Stimulated activated CD4-positive, alpha-beta T cell treated with anti-CD3 and anti-CD28 coated beads, Interleukin-2, amount 100 ng/mL, for 48 hours (primary cell): ENCODE results near the gene ECPAS.
"Not testable (repeated sequence)": the region's sequence is repeated elsewhere in the genome, so short reads cannot be mapped to it uniquely, and the experiment has no call there.

Experiments used
- DNase-seq, 2 donors: peaks; one replicate each; pipeline ENCODE4 v3.0.0-alpha.2; 2020

ECPAS gene, protein sequence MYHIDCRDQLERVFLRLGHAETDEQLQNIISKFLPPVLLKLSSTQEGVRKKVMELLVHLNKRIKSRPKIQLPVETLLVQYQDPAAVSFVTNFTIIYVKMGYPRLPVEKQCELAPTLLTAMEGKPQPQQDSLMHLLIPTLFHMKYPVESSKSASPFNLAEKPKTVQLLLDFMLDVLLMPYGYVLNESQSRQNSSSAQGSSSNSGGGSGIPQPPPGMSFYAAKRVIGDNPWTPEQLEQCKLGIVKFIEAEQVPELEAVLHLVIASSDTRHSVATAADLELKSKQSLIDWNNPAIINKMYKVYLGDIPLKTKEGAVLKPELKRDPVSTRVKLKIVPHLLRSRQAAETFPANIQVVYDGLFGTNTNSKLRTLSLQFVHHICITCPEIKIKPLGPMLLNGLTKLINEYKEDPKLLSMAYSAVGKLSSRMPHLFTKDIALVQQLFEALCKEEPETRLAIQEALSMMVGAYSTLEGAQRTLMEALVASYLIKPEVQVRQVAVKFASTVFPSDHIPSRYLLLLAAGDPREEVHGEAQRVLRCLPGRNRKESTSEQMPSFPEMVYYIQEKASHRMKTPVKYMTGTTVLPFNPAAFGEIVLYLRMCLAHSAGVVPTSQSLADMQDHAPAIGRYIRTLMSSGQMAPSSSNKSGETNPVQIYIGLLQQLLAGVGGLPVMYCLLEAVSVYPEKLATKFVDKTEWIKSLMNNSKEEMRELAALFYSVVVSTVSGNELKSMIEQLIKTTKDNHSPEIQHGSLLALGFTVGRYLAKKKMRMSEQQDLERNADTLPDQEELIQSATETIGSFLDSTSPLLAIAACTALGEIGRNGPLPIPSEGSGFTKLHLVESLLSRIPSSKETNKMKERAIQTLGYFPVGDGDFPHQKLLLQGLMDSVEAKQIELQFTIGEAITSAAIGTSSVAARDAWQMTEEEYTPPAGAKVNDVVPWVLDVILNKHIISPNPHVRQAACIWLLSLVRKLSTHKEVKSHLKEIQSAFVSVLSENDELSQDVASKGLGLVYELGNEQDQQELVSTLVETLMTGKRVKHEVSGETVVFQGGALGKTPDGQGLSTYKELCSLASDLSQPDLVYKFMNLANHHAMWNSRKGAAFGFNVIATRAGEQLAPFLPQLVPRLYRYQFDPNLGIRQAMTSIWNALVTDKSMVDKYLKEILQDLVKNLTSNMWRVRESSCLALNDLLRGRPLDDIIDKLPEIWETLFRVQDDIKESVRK (N-terminal part only)

DNA sequence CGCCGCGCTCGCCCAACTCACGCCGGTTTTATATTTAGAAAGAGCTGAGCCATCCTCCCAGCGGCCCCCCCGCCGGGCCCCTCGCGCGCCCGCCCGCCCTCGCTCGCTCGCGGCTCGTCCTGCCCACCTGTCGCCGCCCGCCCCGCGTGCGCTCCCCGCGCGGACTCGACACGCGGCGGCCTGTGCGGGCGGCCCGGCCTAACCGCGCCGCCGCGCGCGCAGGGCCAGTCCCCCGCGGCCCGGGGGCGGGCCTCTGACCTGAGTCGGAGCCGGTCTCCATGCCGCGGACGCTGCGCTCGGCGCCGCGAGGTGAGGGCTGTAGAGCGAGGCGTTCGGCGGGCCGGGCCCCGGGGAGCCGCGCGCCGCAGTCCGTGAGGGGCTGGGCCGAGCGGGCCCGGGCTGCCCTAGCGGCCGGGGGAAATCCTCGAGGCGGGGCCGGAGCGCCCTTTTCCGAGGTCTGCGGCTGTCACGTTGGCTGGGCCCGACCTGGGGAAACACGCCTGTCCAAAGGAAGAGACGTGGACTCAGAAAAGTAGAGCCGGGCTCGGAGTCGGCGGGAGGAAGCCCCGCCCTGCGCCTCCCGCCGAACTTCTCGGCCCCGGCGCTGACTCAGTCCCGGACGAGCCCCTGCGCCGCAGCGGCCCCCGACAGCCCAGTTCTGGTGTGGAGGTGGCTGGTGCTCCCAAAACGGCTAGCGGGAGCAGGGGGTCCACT, at the start of gene ECPAS:
Gene ECPAS (minus strand): TSS at position 526 of the 714 bp plus-strand sequence. CDS start 11,465 bp downstream, outside the sequence.
- DNase-seq, result peak; percentile 55 to 63

DNA sequence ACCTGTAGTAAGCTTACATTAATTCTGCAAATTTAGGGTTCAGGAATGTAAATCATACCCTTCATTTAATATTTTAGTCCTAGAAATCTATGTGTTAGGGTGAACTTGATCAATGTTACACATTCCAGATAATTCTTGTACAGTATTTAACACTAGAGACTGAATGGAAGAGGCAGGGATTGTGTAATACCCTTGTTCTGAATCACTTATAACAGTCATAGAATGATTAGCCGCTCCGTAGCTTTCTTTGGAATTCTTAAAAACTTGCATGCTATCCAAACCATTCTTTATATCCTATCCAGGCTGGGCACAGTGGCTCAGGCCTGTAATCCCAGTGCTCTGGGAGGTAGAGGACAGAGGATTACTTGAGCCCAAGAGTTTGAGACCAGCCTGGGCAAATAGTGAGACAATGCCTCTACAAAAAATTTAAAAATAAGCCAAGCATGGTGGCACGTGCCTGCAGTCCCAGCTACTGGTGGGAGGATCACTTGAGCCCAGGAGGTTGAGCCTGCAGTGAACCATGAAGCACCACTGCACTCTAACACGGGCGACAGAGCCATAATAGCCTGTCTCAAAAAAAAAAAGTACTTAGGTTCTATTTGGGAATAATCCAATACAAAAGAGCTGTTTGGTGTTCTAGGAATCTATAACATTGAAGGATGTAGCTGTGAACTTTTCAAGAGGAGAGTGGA, 49.1 kb upstream of the ECPAS start:
- DNase-seq, result no peak

DNA sequence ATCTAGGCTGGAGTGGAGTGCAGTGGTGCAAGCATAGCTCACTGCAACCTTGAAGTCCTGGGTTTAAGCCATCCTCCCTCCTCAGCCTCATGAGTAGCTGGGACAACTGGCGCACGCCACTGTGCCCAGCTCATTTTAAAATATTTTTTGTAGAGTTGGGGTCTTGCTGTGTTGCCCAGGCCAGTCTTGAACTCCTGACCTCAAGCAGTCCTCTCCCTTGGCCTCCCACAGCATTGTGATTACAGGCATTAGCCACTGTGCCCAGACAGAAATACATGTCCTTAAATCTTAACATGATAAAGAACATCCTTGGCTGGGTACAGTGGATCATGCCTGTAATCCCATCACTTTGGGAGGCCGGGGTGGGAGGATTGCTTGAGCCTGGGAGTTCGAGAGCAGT, 47.5 kb upstream of the ECPAS start:
- DNase-seq, result no peak

DNA sequence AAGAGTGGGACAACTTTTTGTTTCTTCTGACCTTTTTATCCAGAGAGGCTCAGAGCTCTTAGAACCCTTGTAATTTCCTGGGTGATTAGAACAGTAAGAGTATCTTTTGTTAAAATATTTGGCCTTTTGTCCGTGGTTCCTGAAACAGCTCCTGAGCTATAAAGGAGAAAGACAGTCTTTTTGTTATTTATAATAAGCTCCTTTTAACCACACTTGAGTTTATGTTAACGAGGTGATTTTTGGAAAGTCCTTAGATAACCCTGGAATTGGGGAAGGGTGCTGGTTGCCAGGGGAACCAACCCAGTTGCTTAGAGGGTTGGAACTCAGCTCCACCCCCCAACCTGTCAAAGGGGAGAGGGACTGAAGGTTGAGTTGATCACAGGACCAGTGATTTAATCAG, 45.6 kb upstream of the ECPAS start:
- DNase-seq, result no peak

DNA sequence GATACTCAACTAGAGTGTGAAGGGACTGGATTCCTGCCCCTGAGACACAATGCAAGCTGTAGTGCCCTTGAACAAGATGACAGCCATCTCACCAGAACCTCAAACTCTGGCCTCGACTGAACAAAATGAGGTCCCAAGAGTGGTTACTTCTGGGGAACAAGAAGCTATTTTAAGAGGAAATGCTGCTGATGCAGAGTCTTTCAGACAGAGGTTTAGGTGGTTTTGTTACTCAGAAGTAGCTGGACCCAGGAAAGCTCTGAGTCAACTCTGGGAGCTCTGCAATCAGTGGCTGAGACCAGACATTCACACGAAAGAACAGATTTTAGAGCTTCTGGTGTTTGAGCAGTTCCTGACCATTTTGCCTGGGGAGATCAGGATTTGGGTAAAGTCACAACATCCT, 43.2 kb upstream of the ECPAS start:
- DNase-seq, result no peak

DNA sequence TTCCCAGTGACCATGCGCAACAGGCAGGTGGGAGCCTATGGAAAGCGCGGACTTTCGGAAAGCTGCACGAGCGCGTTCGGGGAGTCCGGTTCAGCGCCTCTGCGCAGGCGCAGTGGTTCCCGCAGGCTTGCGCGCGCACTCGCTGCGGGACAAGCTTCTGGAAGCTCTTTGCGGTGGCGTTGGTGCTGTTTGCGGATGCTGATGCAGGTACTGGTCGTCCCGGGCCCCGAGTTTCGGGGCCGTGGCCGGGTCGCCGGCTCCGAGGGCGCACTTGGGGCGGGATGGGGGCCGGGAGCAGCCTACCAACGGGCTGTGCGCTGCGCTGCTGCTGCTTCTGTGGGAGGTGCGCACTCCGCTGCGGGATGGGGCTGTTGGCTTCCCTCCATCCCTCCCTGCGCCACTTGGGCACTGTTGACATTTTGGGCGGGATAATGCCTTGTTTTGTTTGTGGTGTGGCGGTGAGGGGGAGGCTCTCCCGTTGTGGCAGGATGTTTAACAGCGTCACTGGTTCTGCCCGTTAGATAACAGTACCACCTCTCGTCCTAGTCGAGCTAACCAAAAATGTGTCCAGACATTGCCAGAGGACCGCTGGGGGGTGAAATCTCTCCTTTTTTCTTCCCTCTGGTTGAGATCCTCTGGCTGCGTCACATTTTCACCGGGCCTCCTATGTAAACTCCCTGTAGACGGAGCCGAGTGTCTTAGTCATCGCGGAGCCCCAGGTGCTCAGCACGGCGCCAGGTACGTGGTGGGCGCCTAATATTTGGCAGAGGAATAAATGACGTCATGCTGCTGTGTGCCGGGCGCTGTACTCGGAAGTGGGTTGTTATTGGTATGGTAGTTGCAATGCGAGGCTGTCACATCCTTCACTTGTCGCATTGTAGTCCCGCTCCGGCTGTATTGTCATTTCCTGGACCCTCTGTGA, 41.1 kb upstream of the ECPAS start, which contains the start of gene ZNF483:
Gene ZNF483 (plus strand): TSS at position 124 of the 922 bp plus-strand sequence. CDS start 2,217 bp downstream, outside the sequence.
- peak; percentile 55 to 71 for DNase-seq

DNA sequence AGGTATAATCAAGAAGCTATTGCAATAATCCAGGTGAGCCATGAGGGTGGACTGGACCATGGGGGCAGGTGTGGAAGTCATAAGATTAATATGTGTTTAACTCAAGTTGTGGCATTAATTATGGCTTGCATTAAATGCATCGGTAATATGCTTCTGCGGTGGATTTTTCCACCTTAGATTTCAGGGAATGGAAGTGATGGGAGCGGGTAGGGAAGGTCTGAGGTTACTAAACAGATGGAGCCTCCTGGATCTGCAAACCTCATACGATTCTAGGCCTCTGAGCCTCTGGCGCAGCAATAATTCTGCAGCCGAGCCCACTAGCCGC, 40.5 kb upstream of the ECPAS start:
- DNase-seq, result no peak

DNA sequence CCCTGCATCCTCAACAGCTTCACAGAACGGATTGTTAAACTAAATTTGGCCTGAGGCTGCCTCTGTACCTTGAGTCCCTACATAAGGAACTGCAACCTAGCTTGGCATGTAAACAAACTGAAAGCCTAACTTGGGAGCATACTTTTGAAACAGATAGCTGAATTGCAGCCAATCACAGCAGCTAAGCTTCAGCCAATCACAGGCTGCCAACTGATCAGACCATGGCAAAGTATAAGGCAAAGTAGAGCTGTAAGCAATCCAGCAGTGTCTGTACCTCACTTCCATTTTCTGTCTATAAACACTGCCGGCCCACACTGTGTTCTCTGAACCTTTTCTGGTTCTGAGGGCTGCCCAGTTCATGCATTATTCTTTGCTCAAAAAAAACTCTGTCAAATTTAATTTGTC, 31.9 kb upstream of the ECPAS start:
- DNase-seq, result no peak

DNA sequence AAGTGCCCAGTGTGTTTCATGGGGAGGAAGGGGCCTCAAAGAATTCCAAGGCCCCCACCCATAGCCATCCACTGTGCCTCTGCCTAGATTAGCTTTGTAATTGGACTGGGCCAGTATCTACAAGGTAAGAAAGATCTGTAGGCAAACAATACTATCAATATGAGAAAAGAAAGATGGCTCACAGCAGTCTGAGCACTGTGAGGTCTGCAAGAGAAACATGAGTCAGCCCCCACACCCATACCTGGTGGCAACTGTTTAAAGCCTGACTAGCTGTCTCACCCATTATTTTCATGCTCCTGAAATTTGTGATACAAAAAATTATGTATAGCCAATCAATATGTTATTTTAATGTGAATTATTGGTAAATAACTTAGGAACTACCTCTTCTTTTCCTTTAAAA, 30.8 kb upstream of the ECPAS start:
- no peak for DNase-seq

DNA sequence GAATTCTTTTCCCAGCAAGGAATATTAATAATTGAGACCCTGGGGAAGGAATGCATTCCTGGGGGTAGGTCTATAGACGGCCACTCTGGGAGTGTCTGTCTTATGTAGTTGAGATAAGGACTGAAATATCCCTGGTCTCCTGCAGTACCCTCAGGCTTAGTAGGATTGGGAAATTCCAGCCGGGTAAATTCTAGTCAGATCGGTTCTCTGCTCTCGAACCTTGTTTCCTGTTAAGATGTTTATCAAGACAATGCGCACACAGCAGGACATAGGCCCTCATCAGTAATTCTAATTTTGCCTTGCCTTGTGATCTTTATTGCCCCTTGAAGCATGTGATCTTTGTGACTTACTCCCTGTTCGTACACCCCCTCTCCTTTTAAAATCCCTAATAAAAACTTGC, 27.4 kb upstream of the ECPAS start:
- DNase-seq, result not testable (repeated sequence)

DNA sequence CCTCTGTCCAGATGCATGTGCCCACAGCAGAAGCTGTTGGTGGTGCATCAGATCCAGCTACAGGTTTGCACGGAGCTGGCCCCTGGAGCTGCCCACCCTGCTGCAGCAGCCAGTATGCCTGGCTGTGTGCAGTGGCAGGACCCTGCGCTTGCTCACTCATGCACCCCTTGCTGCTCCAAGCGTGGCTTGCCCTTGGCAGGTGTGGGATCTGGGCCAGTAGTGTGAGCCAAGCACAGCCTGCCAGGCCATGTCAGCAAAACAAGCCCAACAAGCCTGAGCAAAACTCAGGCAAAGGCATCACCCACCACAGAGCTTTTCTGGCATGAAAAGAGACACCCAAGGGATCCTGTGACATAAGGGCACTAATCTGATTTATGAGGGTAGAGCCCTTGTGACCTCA, 18.3 kb upstream of the ECPAS start:
- DNase-seq, result no peak

DNA sequence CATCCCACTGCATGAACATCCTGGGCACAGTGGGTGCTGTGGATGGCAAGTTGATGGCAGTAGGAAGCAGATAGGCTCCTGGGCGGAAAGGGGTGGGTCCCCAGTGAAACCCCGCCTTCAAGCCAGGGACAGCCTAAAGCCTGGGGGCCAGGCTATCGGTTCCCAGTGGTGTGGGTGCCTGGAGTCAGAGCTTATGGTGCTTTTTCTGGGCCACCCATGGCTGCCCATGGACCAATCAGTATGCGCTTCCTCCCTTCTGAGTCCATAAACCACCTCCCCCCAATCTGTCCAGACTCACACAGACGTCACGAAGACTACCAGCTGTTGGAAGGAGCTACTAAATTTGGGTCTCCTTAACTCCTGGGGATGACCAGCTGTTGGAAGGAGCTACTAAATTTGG, 17.5 kb upstream of the ECPAS start:
- no peak for DNase-seq

DNA sequence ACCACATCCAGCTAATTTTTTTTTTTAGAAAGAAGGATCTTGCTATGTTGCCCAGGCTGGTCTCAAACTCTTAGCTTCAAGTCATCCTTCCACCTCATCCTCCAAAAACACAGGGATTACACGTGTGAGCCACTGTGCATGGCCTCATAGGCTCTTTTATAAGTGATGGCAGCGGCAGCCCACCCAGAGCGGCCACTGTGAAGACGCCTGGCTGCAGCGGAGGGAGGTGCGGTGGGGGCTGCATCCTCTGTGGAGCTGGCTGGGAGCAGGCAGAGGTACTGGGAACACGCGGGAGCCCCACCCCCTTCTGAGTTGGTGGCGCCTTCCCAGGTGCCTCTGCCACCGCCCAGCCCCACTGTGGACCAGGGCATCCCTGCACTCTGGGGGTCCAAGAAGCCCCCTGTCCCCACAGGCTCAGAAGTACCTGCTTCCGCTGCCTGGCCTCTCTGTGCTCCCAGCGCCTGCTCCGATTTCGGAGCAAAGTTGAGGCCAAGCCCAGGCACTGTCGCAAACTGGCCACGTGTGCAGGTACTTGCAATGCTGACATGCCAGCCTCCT, 16.9 kb upstream of the ECPAS start:
- no peak for DNase-seq

DNA sequence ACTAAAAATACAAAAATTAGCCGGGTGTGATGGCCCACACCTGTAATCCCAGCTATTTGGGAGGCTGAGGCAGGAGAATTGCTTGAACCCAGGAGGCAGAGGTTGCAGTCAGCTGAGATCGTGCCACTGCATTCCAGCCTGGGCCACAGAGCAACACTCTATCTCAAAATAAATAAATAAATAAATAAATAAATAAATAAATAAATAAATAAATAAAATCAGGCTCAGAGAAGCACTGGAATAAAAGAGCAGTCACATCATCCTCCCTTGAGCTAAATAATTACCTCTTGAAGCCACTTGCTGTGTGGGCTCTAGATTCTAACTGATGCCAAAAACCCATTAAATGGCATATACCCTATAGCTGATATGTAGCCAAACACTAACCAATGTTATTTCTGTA, 13.0 kb upstream of the ECPAS start:
- DNase-seq, result not testable (repeated sequence)

DNA sequence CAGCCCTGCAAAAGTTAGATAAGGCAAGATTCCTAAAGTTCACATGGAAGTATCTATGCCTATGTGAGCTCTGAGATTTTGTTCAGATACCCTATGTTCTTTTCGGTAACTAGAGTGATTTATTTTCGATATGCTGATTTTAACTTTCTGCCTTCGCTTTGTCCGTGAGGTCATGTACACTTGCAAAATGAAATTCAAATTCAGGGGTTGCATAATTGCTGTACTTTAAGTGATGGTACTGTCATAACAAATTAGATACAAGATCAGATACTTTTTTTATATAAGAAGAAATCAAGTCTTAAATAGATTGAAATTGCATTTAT, 350 bp upstream of the ECPAS start:
- no peak for DNase-seq

DNA sequence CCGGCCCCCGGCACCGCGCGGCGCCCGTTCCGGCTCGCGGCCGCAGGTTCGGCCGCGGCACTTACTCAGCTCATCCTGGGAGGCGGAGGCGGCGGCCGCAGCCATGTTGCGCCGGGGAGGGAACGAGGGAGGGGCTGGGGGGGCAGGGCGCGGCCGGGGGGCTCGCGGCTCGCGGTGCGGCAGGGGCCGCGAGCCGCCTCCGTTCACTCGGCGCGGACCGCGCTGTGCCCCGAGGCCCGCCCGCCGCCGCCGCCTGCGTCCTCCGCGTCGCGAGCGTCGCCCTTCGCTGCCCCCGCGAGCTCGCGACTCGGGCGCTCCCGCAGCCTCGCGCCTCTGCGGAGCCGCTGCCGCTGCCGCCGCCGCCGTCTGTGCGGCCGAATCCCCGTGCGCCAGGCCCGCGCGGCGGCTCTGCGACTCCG, 735 bp downstream of the ECPAS start:
- peak; percentile 29 for DNase-seq

DNA sequence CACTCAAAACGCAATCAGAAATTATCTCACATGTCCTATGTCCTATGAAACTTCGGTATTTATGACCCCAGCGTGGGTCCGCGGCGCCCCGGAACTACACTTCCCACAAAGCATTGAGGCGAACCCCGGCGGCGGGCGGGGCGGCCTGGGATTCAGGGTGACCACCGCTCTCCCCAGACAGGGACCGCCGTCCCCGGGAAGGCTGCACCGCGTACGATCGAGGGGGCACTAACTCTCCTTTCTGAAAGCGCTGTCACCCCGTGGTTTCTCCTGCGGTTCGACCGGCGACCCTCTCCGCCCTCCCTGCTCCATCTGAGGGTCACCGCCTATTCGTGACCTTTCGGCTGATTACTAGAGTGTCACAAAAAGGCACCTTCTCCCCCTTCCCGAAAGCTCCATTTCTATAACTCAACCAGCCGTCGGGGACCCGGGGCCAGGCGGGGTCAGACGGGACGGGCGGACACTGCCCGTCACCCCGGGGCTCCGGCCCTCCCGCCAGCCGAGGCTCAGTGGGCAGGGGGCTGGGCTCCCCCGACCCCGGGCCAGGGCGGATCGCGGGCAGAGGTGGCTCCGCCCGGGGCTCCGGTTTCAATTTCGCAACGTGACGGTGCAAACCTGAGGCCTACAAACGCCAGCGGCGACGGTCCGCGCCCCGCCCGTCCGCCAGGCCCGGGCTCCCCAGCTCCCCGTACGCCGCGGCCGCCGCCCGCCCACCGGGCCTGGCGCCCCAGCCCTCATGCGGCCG, 1.3 kb downstream of the ECPAS start:
- DNase-seq, result peak; percentile 44 to 60

DNA sequence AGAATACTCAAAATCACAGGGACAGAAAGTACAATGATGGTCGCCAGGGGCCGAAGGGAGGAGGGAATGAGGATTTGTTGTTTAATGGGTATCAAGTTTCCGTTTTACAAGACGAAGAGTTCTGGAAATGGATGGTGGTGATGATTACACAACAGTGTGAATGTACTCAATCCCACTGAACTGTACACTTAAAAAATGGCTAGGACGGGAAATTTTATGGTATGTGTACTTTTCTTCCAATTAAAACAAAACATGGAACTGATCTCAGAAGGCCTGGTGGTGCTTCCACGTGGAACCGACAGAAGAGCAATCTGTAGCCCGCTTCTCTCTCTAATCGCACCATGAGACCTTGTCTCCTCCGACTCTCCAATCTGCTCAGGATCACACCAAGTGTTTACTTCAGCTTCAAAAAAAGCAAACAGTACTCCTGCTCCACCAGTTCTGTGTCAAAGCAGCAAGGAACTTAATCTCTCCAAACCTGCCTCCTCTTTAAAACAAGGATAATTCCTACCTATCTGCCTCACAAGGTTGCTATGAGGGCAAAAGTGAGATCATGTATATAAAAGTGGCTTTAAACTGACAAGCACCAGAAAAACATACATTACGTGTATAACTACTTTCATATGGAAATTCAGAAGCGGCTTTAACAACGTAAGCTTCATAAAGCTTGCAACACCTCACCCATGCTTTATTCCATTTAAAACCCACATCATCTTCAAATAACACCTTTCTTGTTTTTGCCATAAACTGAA, 2.1 kb downstream of the ECPAS start:
- no peak for DNase-seq

DNA sequence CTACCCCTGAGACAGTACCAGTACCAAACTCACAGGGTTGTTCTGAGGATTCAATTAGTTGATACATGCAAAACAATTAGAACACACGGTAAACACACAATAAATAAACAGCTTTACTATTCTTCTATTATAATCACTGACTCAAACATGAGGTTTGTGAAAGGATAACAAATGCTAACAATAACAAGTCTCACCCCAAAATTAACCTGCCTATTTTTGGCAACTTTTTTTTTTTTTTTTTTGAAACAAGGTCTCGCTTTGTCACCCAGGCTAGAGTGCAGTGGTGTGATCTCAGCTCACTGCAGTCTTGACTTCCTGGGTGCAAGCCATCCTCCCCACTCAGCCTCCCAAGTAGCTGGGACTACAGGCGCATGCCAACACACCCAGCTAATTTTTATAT, 6.5 kb downstream of the ECPAS start:
- DNase-seq, result no peak
